MV-4-11 (cell line): ENCODE measurements around the gene ATR.
A peak's percentile ranks its signal among the peaks of the same experiment; 100 is the strongest.
"Not testable (repeated sequence)": the region's sequence is repeated elsewhere in the genome, so short reads cannot be mapped to it uniquely, and the experiment has no call there.

Experiments used
- DNase-seq: peaks from one replicate; lab custom pipeline; 2025; lab: John Stamatoyannopoulos, UW

ATR gene

DNA sequence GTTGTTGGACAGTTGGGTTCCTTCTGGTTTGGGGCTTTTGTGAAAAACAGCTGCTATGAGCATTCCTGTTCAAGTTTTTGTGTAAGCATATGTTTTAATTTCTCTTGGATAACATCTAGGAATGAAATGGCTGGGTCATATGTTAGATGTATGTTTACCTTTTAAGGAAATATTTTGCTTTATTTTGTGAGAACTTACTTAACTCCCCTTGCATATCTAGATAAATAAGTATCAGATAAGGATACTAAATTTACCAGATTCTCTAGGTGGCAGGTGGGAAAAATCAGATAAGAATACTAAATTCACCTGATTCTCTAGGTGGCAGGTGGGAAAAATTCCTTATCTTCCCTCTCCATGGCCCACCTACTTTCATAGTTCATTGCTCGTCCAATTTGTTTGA lies 16.6 kb upstream of the ATR start:
- no peak for DNase-seq

DNA sequence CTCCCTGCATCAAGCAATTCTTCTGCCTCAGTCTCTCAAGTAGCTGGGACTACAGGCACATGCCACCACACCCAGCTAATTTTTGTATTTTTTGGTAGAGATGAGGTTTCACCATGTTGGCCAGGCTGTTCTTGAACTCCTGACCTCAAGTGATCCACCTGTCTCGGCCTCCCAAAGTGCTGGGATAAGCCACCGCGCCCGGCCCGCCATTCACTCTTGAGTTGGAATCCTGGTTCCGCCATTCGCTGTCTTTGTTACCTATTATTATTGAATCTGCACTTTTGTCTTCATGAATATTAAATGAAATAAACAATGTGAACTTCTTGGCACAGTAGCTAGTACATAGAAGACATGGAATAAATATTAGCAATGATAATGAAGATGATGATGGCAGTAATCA lies 13.7 kb upstream of the ATR start:
- DNase-seq = not testable (repeated sequence)

DNA sequence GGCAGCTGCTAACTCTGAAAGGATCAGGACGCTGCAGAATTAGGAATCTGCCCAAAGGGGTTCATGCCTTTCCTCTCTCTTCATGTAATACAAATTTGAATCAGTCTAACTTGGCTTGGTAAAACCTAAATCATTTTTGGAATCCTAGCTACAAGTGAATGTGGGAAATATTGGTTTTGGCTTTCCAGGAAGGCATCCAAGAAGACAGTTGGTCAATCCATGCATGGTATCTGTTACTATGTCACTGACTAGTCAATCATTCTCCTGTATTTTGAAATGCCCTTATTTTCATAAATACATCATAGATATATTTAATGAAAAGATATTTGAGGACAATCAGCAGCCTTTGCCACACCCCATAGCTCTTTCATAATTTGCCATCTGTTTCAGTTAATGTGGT lies 10.2 kb upstream of the ATR start:
- no peak for DNase-seq

DNA sequence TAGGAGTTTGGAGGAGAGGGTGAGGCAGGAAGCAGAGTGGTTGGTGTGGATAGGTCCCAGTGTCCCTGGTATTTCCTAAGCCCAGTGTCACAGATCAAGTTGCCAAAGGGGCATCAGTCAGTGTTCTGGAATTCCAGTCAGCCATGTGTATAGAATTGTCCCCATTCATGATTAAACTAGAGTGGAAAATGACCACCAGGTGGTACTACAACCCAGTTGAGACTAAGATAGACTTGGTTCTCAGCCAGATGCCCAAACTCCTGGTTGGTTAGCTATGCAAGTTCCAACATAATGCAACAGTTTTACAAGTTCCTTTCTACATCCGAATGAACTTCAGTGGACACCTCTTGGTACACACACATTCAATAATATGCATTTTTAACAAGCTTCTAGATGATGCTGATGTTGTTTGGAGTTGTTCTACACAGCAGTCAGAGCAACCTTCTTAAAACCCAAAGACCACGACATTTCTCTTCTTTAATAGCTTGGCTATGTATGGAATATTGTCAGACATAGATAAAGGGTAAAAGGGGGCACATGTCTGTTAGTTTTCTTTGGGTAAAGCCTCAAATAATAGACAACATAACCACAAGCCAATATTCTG lies 8.4 kb upstream of the ATR start:
- peak; percentile 31 for DNase-seq

DNA sequence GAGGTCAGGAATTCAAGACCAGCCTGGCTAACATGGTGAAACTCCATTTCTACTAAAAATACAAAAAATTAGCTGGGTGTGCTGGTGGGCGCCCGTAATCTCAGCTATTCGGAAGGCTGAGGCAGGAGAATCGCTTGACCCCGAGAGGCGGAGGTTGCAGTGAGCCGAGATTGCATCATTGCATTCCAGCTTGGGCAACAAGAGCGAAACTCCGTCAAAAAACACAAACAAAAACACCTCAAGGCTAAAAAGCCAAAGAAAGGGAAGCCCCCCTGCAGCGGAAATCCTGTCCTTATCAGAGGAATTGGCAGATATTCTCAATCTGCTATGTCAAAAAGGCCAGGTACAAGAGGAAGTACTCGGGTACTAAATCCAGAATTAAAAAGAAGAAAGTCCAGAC lies 2.5 kb upstream of the ATR start:
- not testable (repeated sequence) for DNase-seq

DNA sequence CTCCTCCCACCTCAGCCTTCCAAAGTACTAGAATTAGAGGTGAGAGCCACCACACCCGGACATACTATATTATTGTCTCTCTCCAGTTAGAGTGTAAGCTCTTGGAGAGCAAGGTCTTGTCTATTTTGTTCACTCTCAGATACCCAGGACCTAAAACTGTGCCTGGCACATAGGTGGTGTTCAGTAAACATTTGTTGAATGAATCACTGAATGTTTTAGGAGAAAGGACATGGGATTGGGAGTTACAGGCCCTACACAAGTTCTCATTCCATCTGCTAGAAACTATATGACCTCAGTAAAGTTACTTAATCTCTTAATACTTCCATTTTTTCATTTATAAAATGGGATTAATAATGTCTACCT lies 1.5 kb upstream of the ATR start:
- no peak for DNase-seq

DNA sequence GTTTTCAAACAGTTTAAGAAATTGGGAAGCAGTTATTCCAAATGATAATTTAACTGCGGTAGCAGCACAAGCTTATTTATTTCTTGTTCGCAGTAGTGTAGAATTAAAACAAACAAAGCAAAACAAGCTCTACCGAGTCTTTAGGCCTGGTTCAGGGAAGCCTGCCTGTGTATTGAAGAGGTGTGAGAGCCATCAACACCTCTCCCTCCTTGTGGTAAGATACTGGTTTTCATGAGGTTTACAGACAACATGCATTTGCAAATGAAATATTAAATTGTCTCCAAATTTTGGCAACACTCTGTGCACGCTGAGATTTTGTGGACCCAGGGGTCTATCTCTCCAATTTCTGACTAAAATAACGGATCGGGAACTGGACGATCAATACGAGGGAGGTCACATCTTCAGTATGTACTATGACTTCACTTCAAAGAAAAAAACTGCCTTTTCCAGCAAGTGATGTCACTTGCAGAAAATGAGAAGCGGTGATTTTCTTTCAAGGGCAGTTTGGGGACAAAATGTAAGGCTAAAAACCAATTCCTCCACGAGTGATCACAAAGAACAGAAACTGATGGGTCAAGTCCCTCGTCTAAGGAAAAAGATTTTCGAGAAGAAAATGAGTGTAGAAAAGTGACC lies 721 bp downstream of the ATR start:
- no peak for DNase-seq

DNA sequence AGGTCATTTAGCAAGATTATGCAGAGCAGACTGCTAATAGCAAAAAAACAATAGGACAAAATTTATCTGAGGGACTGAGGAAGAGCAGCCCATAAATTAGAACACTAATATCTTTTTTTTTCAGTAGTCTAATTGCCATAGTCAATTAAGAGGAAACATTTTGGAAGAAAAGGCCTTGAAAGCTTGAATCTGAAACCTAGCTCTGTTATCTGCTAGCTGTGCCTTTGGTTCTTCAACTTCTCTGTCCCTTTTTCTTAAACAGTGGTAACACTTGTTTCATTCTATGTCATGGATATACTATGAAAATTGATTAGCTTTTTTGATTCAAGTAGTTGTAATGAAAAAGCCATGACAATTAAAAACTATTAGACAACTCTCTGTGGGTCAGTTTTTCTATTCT lies 1.7 kb downstream of the ATR start:
- no peak for DNase-seq

DNA sequence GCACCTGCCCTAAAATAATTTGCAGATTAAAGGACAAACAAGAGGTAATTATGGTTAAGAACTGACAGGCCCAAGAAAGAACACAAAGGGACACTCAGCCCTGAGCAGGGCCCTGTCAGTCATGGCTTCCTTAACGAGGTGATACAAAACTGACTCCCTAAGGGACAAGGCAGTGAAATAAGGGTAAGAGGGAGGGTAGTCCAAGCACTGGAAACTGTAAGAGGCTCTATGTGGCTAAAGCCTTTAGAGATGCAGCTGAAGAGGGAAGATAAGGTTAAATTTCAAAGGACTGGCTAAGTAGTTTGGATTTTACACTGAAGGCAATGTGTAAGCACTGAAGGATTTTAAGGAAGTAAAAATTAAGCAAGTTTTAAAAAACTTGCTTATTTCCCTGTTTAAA lies 3.9 kb downstream of the ATR start:
- DNase-seq = peak; percentile 47

DNA sequence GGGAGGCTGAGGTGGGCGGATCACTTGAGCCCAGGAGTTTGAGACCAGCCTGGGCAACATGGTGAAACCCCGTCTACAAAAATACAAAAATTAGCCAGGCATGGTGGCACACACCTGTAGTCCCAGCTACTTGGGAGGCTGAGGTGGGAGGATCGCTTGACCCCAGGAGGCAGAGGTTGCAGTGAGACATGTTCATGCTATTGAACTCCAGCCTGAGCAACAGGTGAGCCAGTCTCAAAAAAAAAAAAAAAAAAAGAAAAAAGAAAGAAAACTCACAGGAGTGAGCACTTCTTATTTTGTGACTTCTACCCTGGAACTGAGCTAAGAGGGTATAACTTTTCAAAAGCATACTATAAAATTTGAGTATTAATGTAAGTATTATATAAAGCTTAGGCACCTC lies 4.3 kb downstream of the ATR start:
- DNase-seq = not testable (repeated sequence)

DNA sequence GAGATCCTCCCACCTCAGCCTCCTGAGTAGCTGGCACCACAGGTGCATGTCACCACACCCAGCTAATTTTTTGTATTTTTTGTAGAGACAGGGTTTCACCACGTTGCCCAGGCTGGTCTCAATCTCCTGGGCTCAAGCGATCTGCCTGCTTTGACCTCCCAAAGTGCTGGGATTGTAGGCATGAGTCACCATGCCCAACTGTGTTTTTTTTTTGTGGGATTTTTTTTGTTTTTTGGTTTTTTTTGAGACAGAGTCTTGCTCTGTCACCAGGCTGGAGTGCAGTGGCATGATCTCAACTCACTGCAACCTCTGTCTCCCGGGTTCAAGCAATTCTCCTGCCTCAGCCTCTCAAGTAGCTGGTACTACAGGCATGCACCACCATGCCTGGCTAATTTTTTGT lies 9.1 kb downstream of the ATR start:
- DNase-seq = peak; percentile 18

DNA sequence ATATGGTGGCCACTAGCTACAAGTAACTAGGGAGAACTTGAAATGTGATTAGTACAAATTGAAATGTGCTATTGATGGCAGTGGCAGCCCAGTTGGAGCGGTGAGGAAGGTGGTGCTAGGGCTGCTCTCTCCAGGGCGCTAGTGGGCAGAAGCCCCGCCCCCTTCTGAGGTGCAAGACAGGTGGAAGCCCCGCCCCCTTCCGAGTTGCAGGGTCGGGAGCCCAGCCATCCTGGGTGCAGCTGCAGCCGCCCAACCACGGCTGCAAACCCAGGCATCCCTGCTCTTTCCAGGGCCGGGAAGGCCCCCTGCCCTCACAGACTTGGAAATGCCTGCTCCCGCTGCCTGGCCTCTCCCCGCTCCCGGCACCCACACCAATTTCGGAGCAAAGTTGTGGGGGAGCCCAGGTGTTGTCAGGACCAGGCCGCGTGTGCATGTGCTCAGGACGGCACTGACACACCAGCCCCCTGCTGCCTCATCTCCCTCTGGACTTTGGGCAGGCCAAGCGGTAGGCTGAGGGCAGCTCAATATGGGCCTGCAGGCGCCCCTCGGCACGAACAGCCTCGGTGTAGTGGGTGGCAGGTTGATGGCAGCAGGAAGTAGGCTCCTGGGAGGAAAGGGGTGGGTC lies 10.0 kb downstream of the ATR start:
- DNase-seq = no peak

DNA sequence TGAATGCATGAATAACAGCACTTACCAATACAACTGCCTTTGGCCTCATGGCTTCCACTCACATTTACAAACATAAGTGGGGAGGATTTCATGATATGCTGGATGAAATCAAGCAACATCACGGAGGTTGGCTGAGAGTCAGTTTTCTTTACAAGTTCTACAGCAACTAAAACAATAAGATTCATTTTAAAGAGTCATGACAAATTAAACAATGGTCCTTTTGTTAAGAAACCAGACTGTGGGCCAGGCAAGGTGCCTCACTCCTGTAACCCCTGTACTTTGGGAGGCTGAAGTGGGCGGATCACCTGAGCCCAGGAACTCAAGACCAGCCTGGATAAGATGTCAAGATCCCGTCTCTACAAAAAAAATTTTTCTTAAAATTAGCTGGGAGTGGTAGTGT lies 12.4 kb downstream of the ATR start:
- DNase-seq = no peak

DNA sequence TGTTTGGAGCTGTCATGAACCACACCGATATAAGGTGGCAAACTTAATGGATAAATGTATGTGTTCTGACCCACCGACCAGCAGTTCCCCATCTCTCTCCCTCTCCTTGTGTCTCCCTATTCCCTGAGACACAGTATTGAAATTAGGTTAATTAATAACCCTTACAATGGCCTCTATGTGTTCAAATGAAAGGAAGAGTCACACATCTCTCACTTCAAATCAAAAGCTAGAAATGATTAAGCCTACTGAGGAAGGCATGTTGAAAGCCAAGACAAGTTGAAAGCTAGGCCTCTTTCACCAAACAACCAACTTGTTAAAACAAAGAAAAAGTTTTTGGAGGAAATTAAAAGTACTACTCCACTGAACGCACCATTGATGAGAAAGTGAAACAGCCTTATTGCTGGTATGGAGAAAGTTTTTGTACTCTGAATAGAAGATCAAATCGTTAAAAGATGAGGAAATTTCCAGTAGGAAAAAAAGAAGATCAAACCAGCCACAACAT lies 15.0 kb downstream of the ATR start:
- DNase-seq = no peak

DNA sequence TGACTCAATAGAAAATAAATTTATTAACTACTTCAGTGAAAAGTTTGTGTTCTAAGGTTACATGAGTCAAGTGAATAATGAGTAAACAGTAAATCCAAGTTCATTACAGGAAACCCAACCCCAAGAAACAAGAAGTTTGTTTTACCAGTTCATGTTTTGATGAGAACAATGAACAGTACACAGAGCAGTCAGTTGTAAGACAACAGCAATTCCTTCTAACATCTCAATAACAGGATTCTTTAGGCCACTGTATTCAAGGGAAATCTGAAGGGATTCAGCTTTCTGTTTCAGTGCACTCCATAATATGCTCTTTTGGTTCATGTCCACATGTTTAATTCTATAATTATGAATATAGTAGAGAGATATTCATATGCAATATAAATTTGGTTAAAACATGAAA lies 18.4 kb downstream of the ATR start:
- DNase-seq = no peak

DNA sequence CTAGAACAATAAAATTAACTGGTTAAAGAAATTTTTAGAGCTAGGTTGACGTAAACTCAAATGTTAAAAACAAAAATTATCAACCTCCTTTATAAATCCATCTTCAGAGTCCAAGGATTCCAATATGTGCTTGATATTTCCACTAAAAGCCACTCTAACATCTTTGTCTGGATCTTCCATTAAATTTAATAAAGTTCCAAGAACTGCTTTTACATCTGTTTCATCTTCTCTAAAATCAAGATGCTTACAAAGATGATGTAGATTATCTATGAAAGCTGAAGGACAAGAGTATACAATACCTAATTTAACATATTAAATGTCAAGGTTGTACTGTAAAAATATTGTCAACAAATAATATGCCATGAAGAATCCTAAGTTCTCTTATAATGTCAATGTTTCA lies 24.8 kb downstream of the ATR start:
- DNase-seq = no peak

DNA sequence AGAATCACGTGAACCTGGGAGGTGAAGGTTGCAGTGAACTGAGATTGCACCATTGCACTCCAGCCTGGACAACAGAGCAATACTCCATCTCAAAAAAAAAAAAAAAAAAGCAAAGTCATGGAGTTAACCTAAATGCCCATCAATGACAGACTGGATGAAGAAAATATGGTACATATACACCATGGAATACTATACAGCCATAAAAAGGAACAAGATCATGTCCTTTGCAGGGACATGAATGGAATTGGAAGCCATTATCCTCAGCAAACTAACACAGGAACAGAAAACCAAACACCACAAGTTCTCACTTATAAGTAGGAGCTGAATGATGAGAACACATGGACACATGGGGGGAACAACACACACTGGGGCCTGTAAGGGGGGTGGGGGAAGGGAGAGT lies 26.0 kb downstream of the ATR start:
- DNase-seq = not testable (repeated sequence)

DNA sequence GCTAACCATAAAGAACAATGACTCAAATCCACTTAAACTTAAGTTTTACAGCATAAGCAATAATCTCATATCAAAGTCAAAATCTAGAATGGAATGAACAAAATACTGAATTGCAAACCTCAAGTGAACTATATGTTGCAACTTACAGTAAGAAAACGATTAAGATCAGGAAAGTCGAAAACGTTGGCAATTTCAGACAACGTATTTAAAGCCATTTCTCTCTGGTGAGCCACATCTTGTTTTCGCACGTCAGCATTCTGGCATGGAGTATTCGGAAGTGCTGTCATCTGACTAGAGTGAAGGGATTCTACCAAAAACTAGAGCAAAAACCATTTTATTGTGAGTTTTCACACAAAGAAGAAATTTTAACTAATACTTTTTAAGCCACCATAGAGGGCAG lies 28.5 kb downstream of the ATR start:
- DNase-seq = no peak

DNA sequence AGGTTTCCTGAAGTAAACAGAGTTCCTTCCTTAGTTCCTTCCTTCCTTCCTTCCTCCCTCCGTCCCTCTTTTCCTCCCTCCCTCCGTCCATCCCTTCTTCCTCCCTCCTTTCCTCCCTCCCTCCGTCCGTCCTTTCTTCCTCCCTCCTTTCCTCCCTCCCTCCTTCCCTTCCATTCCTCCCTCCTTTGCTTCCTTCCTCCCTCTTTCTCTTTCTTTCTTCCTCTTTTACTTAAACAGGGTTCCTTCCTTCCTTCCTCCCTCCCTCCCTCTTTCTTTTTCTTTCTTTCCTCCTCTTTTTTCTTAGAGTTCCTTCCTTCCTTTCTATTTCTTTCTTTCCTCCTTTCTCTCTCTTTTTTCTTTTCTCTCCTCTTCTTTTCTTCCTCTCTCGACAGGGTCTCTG lies 35.2 kb downstream of the ATR start:
- DNase-seq = no peak

DNA sequence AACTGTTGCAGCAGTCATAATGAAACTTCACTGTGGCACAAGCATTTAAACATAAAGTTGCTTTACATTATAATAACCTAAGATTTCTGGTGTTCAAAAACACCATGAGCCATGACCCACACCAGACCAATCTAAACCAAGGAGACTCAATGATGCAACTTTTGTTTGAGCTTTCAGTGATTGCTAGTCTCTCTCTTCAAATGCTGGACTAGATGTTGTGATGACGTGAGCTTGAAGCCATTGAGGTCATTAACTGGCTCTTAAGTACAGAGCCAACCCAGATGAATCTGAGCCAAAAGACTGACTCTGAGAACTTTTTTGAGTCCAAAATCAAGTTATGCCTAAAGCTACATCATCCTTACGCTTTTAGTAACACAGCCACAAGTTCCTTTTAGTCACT lies 36.5 kb downstream of the ATR start:
- no peak for DNase-seq

DNA sequence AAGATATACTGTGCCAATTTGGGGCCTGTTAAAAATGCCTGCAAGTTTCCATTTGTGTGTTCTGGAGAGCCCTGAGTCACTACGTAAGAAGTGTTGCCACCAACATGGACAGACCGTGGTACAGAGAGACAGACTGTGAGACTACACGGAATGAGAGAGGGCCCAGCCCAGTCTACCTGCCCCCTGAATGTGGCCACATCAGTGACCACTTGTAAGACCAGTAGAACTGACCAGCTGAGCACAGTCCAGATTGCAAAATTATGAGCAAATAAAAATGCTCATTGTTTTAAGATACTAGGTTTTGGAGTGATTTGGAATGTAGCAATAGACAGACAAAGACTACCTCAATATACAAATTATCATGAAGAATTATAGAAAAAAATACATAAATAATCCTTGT lies 42.0 kb downstream of the ATR start:
- no peak for DNase-seq

DNA sequence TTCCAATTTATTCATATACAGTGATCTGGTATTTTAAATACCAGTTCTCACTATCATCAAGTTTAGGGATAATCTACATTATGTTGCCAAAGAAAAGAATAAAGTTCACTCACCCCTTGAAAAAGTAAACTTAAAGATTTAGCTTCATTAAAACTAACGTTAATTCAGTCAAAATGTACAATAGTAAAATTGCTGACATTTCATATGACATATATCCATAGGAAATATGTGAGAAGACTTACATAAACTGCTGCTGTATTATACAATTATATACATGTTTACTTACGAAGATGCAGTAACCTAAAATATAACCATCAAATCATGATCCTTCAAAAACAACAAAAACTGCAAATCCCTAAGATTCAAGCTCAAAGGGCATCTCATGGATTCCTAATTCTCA lies 44.0 kb downstream of the ATR start:
- no peak for DNase-seq

DNA sequence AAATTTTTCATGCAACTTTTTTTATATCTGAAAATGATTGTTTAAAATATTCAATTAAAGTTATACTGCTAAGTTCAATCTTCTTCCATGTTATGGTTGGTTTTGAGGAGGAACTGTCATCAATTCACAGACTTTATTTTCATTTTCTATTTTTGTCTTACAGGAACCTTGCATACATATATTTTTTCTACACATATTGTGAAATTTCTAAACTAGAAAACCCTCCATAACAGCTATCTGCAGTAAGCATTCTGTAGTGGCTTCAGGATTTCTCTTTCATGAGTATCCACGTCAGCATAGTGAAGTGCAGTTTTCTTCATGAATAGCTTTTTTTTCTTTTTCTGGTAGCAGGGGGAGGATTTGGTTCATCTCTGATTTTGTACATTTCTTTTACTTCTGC lies 48.2 kb downstream of the ATR start:
- peak; percentile 83 for DNase-seq
